Fibroblast of lung (primary cell): ENCODE results near the gene CDKAL1.

ENCODE experiments used
- EZH2 ChIP-seq: IDR thresholded peaks from 2 replicates; pipeline ENCODE4 v1.5.1; 2012; ENCODE audit warnings: low read length, control low read depth, mild to moderate bottlenecking; ENCODE audit errors: missing control alignments
- TF ChIP-seq, protein P1 (sequence below), 2 donors: IDR thresholded peaks in 1 of 2; conservative IDR thresholded peaks in 1 of 2; 1 replicate in 1 of 2; 2 replicates in 1 of 2; pipeline ENCODE4 v1.5.1; 2011 to 2012; ENCODE audit warnings: low read length in 2 of 2, control low read depth in 1 of 2, inconsistent platforms in 1 of 2, low read depth in 1 of 2, mild to moderate bottlenecking in 1 of 2

DNA sequence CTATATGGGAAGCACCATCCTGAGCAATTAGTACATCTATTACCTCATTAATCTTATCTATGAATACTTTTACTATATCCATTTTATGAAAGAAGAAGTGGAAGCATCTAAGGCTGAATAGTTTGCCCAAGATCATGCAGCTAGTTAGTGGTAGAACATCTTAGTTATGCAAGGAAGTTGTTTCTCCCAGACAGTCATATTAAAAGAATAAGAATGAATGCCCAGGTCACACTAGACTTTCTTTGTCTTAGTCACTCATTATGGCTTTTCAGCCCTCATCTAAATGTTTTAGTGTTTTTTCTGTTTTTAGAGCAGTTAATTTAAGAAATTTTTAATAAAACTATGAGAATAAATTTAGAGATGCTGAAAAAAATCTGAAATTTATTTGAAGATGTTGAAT is 517.5 kb downstream of the CDKAL1 start:
- no peak for TF ChIP-seq EZH2
- TF ChIP-seq, protein P1, sequence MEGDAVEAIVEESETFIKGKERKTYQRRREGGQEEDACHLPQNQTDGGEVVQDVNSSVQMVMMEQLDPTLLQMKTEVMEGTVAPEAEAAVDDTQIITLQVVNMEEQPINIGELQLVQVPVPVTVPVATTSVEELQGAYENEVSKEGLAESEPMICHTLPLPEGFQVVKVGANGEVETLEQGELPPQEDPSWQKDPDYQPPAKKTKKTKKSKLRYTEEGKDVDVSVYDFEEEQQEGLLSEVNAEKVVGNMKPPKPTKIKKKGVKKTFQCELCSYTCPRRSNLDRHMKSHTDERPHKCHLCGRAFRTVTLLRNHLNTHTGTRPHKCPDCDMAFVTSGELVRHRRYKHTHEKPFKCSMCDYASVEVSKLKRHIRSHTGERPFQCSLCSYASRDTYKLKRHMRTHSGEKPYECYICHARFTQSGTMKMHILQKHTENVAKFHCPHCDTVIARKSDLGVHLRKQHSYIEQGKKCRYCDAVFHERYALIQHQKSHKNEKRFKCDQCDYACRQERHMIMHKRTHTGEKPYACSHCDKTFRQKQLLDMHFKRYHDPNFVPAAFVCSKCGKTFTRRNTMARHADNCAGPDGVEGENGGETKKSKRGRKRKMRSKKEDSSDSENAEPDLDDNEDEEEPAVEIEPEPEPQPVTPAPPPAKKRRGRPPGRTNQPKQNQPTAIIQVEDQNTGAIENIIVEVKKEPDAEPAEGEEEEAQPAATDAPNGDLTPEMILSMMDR (conservative IDR thresholded peaks at IDR 0.05 in 1 of 2, IDR thresholded peaks at IDR 0.05 in 1 of 2; ENCODE audit: low read depth in 1 of 2, low read length in 2 of 2): no peak
